A549 (cell line): Measurements from ENCODE around the gene TM4SF1. TPM values are rescaled to one million over a fixed set of nuclear protein-coding genes. Genes with fewer than 3 reads are reported as not detected.

Experiments
- ATAC-seq, 2 experiments: fragments of 200-7000 bp in 1 of 2; fragments of >200 bp in 1 of 2; cut with Nextera tagmentation in 1 of 2; cut with Tn5 transposase in 1 of 2; 3 replicates each; pipeline versions ENCODE4 v1.8.0 to v1.9.1; 2018 to 2020; ENCODE audit warnings: mild to moderate bottlenecking in 1 of 2, moderate library complexity in 1 of 2
- CTCF ChIA-PET: fragments of 300-600 bp; sonication (Branson Sonifier 250); formaldehyde crosslinking; extraction: SDS; loops from one replicate; lab custom pipeline; 2021; ENCODE audit warnings: antibody characterized with exemption, inconsistent platforms; lab: Yijun Ruan, JAX
- POLR2A ChIA-PET: fragments of 350-600 bp; formaldehyde crosslinking; extraction: SDS; loops from one replicate; lab custom pipeline; 2021; ENCODE audit warnings: antibody characterized with exemption, inconsistent platforms; lab: Yijun Ruan, JAX
- DNase-seq, 2 experiments: peaks; one replicate each; pipeline versions ENCODE4 v3.0.0 to v3.0.0-alpha.2; 2011 to 2016; ENCODE audit warnings: low read depth in 1 of 2, low spot score in 1 of 2
- FAIRE-seq: peaks from 2 replicates; lab custom pipeline; 2011; peaks lifted over from hg19 to GRCh38; lab: Jason Lieb, UNC
- H3K27ac ChIP-seq, 2 experiments: fragments of >200 bp; sonication (Bioruptor Twin); formaldehyde crosslinking; 3 replicates each; pipeline ENCODE4 v1.5.1; 2016 to 2017
- H3K4me1 ChIP-seq: fragments of >200 bp; sonication (Bioruptor Twin); formaldehyde crosslinking; 3 replicates; pipeline ENCODE4 v1.6.1; 2016
- H3K4me2 ChIP-seq: fragments of >200 bp; sonication (Bioruptor Twin); formaldehyde crosslinking; 3 replicates; pipeline ENCODE4 v1.6.1; 2016
- H3K4me3 ChIP-seq: fragments of >200 bp; sonication (Bioruptor Twin); formaldehyde crosslinking; 3 replicates; pipeline ENCODE4 v1.5.1; 2016
- H3K9me3 ChIP-seq: fragments of >200 bp; sonication (Bioruptor Twin); formaldehyde crosslinking; 3 replicates; pipeline ENCODE4 v1.6.1; 2016
- CEBPB ChIP-seq, 2 experiments: fragments of >200 bp in 1 of 2; sonication (Bioruptor Twin) in 1 of 2; formaldehyde crosslinking in 1 of 2; IDR thresholded peaks; 2 replicates each; pipeline ENCODE4 v1.6.1; 2012 to 2016
- EHF ChIP-seq: fragments of 250-450 bp; sonication (Bioruptor Pico); IDR thresholded peaks from 2 replicates; pipeline ENCODE4 v1.5.0; 2020; ENCODE audit warnings: mild to moderate bottlenecking
- EP300 ChIP-seq, 2 experiments: fragments of >200 bp; sonication (Bioruptor Twin); formaldehyde crosslinking; IDR thresholded peaks; 2 replicates in 1 of 2; 3 replicates in 1 of 2; pipeline ENCODE4 v1.6.1; 2016 to 2017
- FOSB ChIP-seq: fragments of 250-450 bp; sonication (Bioruptor Pico); IDR thresholded peaks from 2 replicates; pipeline ENCODE4 v1.5.0; 2020; ENCODE audit warnings: mild to moderate bottlenecking, moderate library complexity
- FOSL2 ChIP-seq, 2 experiments: fragments of 450-650 bp in 1 of 2; fragments of >200 bp in 1 of 2; sonication (Bioruptor Twin) in 1 of 2; formaldehyde crosslinking; IDR thresholded peaks; 2 replicates each; pipeline versions ENCODE4 v1.5.0 to v1.6.1; 2016 to 2020; ENCODE audit warnings: mild to moderate bottlenecking in 1 of 2, moderate library complexity in 1 of 2
- FOXS1 ChIP-seq: fragments of 250-450 bp; sonication (Bioruptor Pico); IDR thresholded peaks from 2 replicates; pipeline ENCODE4 v1.5.0; 2020; ENCODE audit warnings: mild to moderate bottlenecking, moderate library complexity
- GATA3 ChIP-seq: IDR thresholded peaks from 2 replicates; pipeline ENCODE4 v1.6.1; 2012; ENCODE audit warnings: borderline replicate concordance
- HEYL ChIP-seq: fragments of 250-450 bp; sonication (Bioruptor Pico); IDR thresholded peaks from 2 replicates; pipeline ENCODE4 v1.8.0; 2021; ENCODE audit warnings: mild to moderate bottlenecking, moderate library complexity
- HOXA7 ChIP-seq: fragments of 250-450 bp; sonication (Bioruptor Pico); IDR thresholded peaks from 2 replicates; pipeline ENCODE4 v1.5.0; 2020; ENCODE audit warnings: mild to moderate bottlenecking, moderate library complexity
- HOXB13 ChIP-seq: fragments of 250-450 bp; sonication (Bioruptor Pico); IDR thresholded peaks from 2 replicates; pipeline ENCODE4 v1.5.0; 2020; ENCODE audit warnings: low read depth, mild to moderate bottlenecking, moderate library complexity
- HOXB5 ChIP-seq: fragments of 250-450 bp; sonication (Bioruptor Pico); IDR thresholded peaks from 2 replicates; pipeline ENCODE4 v1.5.0; 2020; ENCODE audit warnings: mild to moderate bottlenecking, moderate library complexity
- JUN ChIP-seq, 2 experiments: fragments of >200 bp; sonication (Bioruptor Twin); formaldehyde crosslinking; IDR thresholded peaks; 2 replicates in 1 of 2; 3 replicates in 1 of 2; pipeline ENCODE4 v1.6.1; 2016 to 2017
- JUNB ChIP-seq: fragments of >200 bp; sonication (Bioruptor Twin); formaldehyde crosslinking; IDR thresholded peaks from 2 replicates; pipeline ENCODE4 v1.6.1; 2016
- KDM1A ChIP-seq: fragments of 200-600 bp; sonication (generic); IDR thresholded peaks from 2 replicates; pipeline ENCODE4 v1.6.1; 2016; ENCODE audit warnings: low read depth, mild to moderate bottlenecking
- KDM5A ChIP-seq: fragments of 200-600 bp; sonication (generic); IDR thresholded peaks from 2 replicates; pipeline ENCODE4 v1.6.1; 2016; ENCODE audit warnings: antibody characterized with exemption, mild to moderate bottlenecking
- NFE2L2 ChIP-seq: fragments of 150-350 bp; conservative IDR thresholded peaks from 2 replicates; pipeline ENCODE4 v1.6.1; 2014; ENCODE audit warnings: low read length
- RAD21 ChIP-seq, 2 experiments: fragments of >200 bp in 1 of 2; sonication (Bioruptor Twin) in 1 of 2; formaldehyde crosslinking in 1 of 2; IDR thresholded peaks in 1 of 2; conservative IDR thresholded peaks in 1 of 2; 2 replicates in 1 of 2; 3 replicates in 1 of 2; pipeline ENCODE4 v1.6.1; 2012 to 2018; ENCODE audit warnings: inconsistent platforms in 1 of 2
- RARB ChIP-seq: fragments of 250-450 bp; sonication (Bioruptor Pico); IDR thresholded peaks from 2 replicates; pipeline ENCODE4 v1.8.0; 2021; ENCODE audit warnings: mild to moderate bottlenecking, moderate library complexity
- RFX5 ChIP-seq: fragments of 450-650 bp; IDR thresholded peaks from 2 replicates; pipeline ENCODE4 v1.7.1; 2014; ENCODE audit warnings: antibody characterized with exemption, mild to moderate bottlenecking, moderate library complexity
- RNF2 ChIP-seq: fragments of 200-600 bp; sonication (generic); IDR thresholded peaks from 2 replicates; pipeline ENCODE4 v1.6.1; 2016; ENCODE audit warnings: low read depth, mild to moderate bottlenecking, antibody characterized with exemption, moderate library complexity, borderline replicate concordance
- TFCP2L1 ChIP-seq: fragments of 250-450 bp; sonication (Bioruptor Pico); IDR thresholded peaks from 2 replicates; pipeline ENCODE4 v1.5.0; 2021; ENCODE audit warnings: mild to moderate bottlenecking
- ZNF302 ChIP-seq: fragments of 250-450 bp; sonication (Bioruptor Pico); IDR thresholded peaks from 2 replicates; pipeline ENCODE4 v1.9.0; 2021; ENCODE audit warnings: inconsistent platforms, mild to moderate bottlenecking, moderate library complexity
- ZSCAN20 ChIP-seq: fragments of 250-450 bp; sonication (Bioruptor Pico); IDR thresholded peaks from 2 replicates; pipeline ENCODE4 v1.8.0; 2022; ENCODE audit warnings: mild to moderate bottlenecking, moderate library complexity
- WGBS: methylation state at CpG from one replicate; pipeline ENCODE4 v1.1.6; 2017; ENCODE audit errors: missing lambda C conversion rate; 5-methylcytosine and 5-hydroxymethylcytosine counted together
- polyA plus RNA-seq, 4 experiments: library from polyadenylated mRNA; depleted of rRNA in 3 of 4; stranded (reverse); fragments of >200 nt; fragmentation: RNase III in 1 of 4; extraction: RNeasy Plus Mini Kit Qiagen cat#74134 plus additional on column Dnase treatment in 1 of 4; gene quantifications; 2 replicates in 3 of 4; 3 replicates in 1 of 4; pipeline ENCODE4 v1.2.3, GENCODE V29; 2011 to 2017
- TF ChIP-seq, protein P1 (sequence below): fragments of >200 bp; sonication (Bioruptor Twin); formaldehyde crosslinking; IDR thresholded peaks from 3 replicates; pipeline ENCODE4 v1.6.1; 2016
- TF ChIP-seq, protein P2 (sequence below): fragments of >200 bp; sonication (Bioruptor Twin); formaldehyde crosslinking; IDR thresholded peaks from 3 replicates; pipeline ENCODE4 v1.5.1; 2016
- TF ChIP-seq, protein P3 (sequence below): fragments of 250-450 bp; sonication (Bioruptor Pico); IDR thresholded peaks from 2 replicates; pipeline ENCODE4 v1.5.0; 2021; ENCODE audit warnings: mild to moderate bottlenecking, moderate library complexity, borderline replicate concordance
- TF ChIP-seq, protein P4 (sequence below): IDR thresholded peaks from 2 replicates; pipeline ENCODE4 v1.6.1; 2012
- TF ChIP-seq, protein P5 (sequence below): IDR thresholded peaks from 2 replicates; pipeline ENCODE4 v1.6.1; 2012
- TF ChIP-seq, protein P6 (sequence below): fragments of 250-450 bp; sonication (Bioruptor Pico); IDR thresholded peaks from 2 replicates; pipeline ENCODE4 v1.5.0; 2020; ENCODE audit warnings: low read depth, mild to moderate bottlenecking, moderate library complexity

TM4SF1 gene
- polyA plus RNA-seq, 2 of the 4 experiments (the other 2 are of a cell fraction) = 828 to 1,208 TPM

DNA sequence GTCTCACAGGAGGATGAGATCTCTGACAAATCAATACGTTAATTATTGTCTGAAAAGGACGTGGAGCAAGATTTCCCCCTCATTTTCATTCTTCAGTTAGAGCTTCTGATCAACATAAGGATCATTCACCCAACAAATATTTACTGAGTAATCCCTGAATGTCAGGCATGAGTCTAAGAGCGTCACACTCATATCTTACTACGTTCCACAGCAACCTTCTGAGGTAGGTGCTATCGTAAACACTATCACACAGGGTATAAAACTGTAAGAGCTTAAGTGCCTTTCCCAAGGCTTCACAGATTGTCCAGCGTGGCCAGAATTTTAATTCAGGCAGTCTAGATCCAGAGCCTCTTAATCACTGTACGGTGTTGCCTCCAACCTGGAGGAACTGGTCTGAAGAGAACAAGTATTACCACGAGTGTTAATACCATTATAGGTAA is 10.6 kb upstream of the TM4SF1 start:
- WGBS = 5% methylated on average over 8 of the region's 8 CpGs
- POLR2A ChIA-PET = interaction anchor here (1.0 to 2.8 kb wide), 4 partner anchors 11 to 258 kb away, joined by 3 to 23 read pairs (median 5); partner anchors contain the start of gene TM4SF1
- peak; percentile 73; the same call in 1 of the 2 replicates for TF ChIP-seq ZNF302 (CRISPR knock-in tag)
- TF ChIP-seq FOXS1 (CRISPR knock-in tag) = peak; percentile 99
- TF ChIP-seq FOSB (CRISPR knock-in tag) = peak; percentile 98
- peak; percentile 98 for TF ChIP-seq HOXA7 (CRISPR knock-in tag)
- peak; percentile 99 for TF ChIP-seq HOXB13 (CRISPR knock-in tag)
- peak; percentile 99 for TF ChIP-seq GATA3
- TF ChIP-seq, protein P1, sequence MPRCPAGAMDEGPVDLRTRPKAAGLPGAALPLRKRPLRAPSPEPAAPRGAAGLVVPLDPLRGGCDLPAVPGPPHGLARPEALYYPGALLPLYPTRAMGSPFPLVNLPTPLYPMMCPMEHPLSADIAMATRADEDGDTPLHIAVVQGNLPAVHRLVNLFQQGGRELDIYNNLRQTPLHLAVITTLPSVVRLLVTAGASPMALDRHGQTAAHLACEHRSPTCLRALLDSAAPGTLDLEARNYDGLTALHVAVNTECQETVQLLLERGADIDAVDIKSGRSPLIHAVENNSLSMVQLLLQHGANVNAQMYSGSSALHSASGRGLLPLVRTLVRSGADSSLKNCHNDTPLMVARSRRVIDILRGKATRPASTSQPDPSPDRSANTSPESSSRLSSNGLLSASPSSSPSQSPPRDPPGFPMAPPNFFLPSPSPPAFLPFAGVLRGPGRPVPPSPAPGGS = peak; percentile 57; the same call in 1 of the 3 replicates
- TF ChIP-seq NFE2L2 = no peak; the same call in 1 of the 2 replicates
- peak; percentile 99 for TF ChIP-seq EHF
- peak; percentile 92 for TF ChIP-seq JUNB
- TF ChIP-seq, protein P2, sequence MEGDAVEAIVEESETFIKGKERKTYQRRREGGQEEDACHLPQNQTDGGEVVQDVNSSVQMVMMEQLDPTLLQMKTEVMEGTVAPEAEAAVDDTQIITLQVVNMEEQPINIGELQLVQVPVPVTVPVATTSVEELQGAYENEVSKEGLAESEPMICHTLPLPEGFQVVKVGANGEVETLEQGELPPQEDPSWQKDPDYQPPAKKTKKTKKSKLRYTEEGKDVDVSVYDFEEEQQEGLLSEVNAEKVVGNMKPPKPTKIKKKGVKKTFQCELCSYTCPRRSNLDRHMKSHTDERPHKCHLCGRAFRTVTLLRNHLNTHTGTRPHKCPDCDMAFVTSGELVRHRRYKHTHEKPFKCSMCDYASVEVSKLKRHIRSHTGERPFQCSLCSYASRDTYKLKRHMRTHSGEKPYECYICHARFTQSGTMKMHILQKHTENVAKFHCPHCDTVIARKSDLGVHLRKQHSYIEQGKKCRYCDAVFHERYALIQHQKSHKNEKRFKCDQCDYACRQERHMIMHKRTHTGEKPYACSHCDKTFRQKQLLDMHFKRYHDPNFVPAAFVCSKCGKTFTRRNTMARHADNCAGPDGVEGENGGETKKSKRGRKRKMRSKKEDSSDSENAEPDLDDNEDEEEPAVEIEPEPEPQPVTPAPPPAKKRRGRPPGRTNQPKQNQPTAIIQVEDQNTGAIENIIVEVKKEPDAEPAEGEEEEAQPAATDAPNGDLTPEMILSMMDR = no peak
- peak; percentile 83 to 90; a peak in 3 of 5 replicates for TF ChIP-seq JUN (IDR thresholded peaks at IDR 0.05)
- TF ChIP-seq, protein P3, sequence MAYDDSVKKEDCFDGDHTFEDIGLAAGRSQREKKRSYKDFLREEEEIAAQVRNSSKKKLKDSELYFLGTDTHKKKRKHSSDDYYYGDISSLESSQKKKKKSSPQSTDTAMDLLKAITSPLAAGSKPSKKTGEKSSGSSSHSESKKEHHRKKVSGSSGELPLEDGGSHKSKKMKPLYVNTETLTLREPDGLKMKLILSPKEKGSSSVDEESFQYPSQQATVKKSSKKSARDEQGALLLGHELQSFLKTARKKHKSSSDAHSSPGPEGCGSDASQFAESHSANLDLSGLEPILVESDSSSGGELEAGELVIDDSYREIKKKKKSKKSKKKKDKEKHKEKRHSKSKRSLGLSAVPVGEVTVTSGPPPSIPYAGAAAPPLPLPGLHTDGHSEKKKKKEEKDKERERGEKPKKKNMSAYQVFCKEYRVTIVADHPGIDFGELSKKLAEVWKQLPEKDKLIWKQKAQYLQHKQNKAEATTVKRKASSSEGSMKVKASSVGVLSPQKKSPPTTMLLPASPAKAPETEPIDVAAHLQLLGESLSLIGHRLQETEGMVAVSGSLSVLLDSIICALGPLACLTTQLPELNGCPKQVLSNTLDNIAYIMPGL (CRISPR knock-in tag) = no peak
- peak; percentile 84 for TF ChIP-seq FOSL2 (IDR thresholded peaks at IDR 0.05)
- TF ChIP-seq FOSL2 (CRISPR knock-in tag; IDR thresholded peaks at IDR 0.05) = peak; percentile 99
- TF ChIP-seq RNF2 = no peak
- 0 out of 5 replicates have a peak, but pooled peaks of 1 of the 2 experiments have one; percentile 28 for TF ChIP-seq RAD21 (conservative IDR thresholded peaks at IDR 0.05 in 1 of 2, IDR thresholded peaks at IDR 0.05 in 1 of 2)
- TF ChIP-seq HEYL (CRISPR knock-in tag) = peak; percentile 97
- TF ChIP-seq, protein P4, sequence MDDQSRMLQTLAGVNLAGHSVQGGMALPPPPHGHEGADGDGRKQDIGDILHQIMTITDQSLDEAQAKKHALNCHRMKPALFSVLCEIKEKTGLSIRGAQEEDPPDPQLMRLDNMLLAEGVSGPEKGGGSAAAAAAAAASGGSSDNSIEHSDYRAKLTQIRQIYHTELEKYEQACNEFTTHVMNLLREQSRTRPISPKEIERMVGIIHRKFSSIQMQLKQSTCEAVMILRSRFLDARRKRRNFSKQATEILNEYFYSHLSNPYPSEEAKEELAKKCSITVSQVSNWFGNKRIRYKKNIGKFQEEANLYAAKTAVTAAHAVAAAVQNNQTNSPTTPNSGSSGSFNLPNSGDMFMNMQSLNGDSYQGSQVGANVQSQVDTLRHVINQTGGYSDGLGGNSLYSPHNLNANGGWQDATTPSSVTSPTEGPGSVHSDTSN = peak; percentile 70; the same call in 1 of the 2 replicates
- TF ChIP-seq EP300 (IDR thresholded peaks at IDR 0.05) = peak; percentile 95 to 97; a peak in 4 of 5 replicates
- peak; percentile 99 for TF ChIP-seq HOXB5
- TF ChIP-seq RARB (CRISPR knock-in tag) = peak; percentile 94
- TF ChIP-seq, protein P5, sequence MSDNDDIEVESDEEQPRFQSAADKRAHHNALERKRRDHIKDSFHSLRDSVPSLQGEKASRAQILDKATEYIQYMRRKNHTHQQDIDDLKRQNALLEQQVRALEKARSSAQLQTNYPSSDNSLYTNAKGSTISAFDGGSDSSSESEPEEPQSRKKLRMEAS = peak; percentile 79
- TF ChIP-seq KDM1A = no peak
- TF ChIP-seq, protein P6, sequence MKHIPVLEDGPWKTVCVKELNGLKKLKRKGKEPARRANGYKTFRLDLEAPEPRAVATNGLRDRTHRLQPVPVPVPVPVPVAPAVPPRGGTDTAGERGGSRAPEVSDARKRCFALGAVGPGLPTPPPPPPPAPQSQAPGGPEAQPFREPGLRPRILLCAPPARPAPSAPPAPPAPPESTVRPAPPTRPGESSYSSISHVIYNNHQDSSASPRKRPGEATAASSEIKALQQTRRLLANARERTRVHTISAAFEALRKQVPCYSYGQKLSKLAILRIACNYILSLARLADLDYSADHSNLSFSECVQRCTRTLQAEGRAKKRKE (CRISPR knock-in tag) = peak; percentile 99
- peak; percentile 98 for TF ChIP-seq ZSCAN20 (CRISPR knock-in tag)
- TF ChIP-seq TFCP2L1 (CRISPR knock-in tag) = peak; percentile 80; the same call in 1 of the 2 replicates
- TF ChIP-seq RFX5 = no peak
- TF ChIP-seq CEBPB (IDR thresholded peaks at IDR 0.05) = peak in 1 of 2 experiments; percentile 77; a peak in 2 of 4 replicates
- no peak for TF ChIP-seq KDM5A
- FAIRE-seq (no peak), DNase-seq (peak in 1 of 2 experiments; percentile 96), ATAC-seq (peak; percentile 75 to 78)
- H3K27ac ChIP-seq = peak overlapping the region; percentile 93 to 94
- H3K9me3 ChIP-seq = peaks cover 19% of the 10 kb centered on the region; the same call in 2 of the 3 replicates
- CTCF ChIA-PET = interaction anchor here (0.9 to 4.9 kb wide), 6 partner anchors 10 to 102 kb away, joined by 3 to 23 read pairs (median 7); partner anchors contain the start of genes TM4SF1 and TM4SF18
- no peak overlapping the region for H3K4me3 ChIP-seq
- peaks cover 68% of the 10 kb centered on the region for H3K4me1 ChIP-seq
- peak overlapping the region; percentile 74 for H3K4me2 ChIP-seq
